ENCODE data around the gene OXGR1.

The OXGR1 gene

GRCh38 chr13:96993634-96994016 is 651 bp downstream of the OXGR1 start:
- H3K27me3 ChIP-seq (ENCODE audit: insufficient read depth, low read depth) = no peaks in the 10 kb centered on the region
- no peak overlapping the region for H3K4me3 ChIP-seq (IDR thresholded peaks at IDR 0.05; ENCODE audit: insufficient read depth, low read depth, low read length)
- no peaks in the 10 kb centered on the region for H3K4me1 ChIP-seq (ENCODE audit: low read depth, poor library complexity, severe bottlenecking)
- no peak overlapping the region for H3K4me2 ChIP-seq
- no peaks in the 10 kb centered on the region for H3K36me3 ChIP-seq (ENCODE audit: insufficient read depth)
- TF ChIP-seq CTCF (conservative IDR thresholded peaks at IDR 0.05; ENCODE audit: low read depth, low read length) = no peak
- no peak overlapping the region for H3K9ac ChIP-seq
- no peaks in the 10 kb centered on the region for H3K79me2 ChIP-seq (ENCODE audit: insufficient read depth, low read depth)
- H2AFZ ChIP-seq (ENCODE audit: low read depth) = no peak overlapping the region
- no peaks in the 10 kb centered on the region for H4K20me1 ChIP-seq (ENCODE audit: insufficient read depth)
- H3K27ac ChIP-seq = no peak overlapping the region

- Histone ChIP-seq H3K4me3 (IDR thresholded peaks at IDR 0.05; ENCODE audit: insufficient read depth, low read depth, low read length) (no peak overlapping the region), H3K36me3 (ENCODE audit: insufficient read depth) (no peaks in the 10 kb centered on the region), H3K27me3 (ENCODE audit: insufficient read depth, low read depth) (no peaks in the 10 kb centered on the region), H4K20me1 (ENCODE audit: insufficient read depth) (no peaks in the 10 kb centered on the region), H2AFZ (ENCODE audit: low read depth) (no peak overlapping the region), H3K4me1 (ENCODE audit: low read depth, poor library complexity, severe bottlenecking) (no peaks in the 10 kb centered on the region), H3K27ac (no peak overlapping the region), H3K4me2 (no peak overlapping the region), H3K79me2 (ENCODE audit: insufficient read depth, low read depth) (no peaks in the 10 kb centered on the region), H3K9ac (no peak overlapping the region)
- no peak for TF ChIP-seq CTCF (conservative IDR thresholded peaks at IDR 0.05; ENCODE audit: low read depth, low read length)
These were observed 1.6 kb downstream of the OXGR1 start for GRCh38 chr13:96992633-96993032.

GRCh38 chr13:96991072-96991471 is 3.2 kb downstream of the OXGR1 start:
- Histone ChIP-seq H3K4me2 (no peak overlapping the region), H3K27ac (no peak overlapping the region), H3K36me3 (ENCODE audit: insufficient read depth) (no peaks in the 10 kb centered on the region), H3K79me2 (ENCODE audit: insufficient read depth, low read depth) (no peaks in the 10 kb centered on the region), H3K27me3 (ENCODE audit: insufficient read depth, low read depth) (no peaks in the 10 kb centered on the region), H2AFZ (ENCODE audit: low read depth) (no peak overlapping the region), H4K20me1 (ENCODE audit: insufficient read depth) (no peaks in the 10 kb centered on the region), H3K4me1 (ENCODE audit: low read depth, poor library complexity, severe bottlenecking) (no peaks in the 10 kb centered on the region), H3K9ac (no peak overlapping the region), H3K4me3 (IDR thresholded peaks at IDR 0.05; ENCODE audit: insufficient read depth, low read depth, low read length) (no peak overlapping the region)
- TF ChIP-seq CTCF (conservative IDR thresholded peaks at IDR 0.05; ENCODE audit: low read depth, low read length) = no peak

- Histone ChIP-seq H3K36me3 (ENCODE audit: insufficient read depth) (no peaks in the 10 kb centered on the region), H3K9ac (no peak overlapping the region), H3K27me3 (ENCODE audit: insufficient read depth, low read depth) (no peaks in the 10 kb centered on the region), H2AFZ (ENCODE audit: low read depth) (no peak overlapping the region), H3K4me1 (ENCODE audit: low read depth, poor library complexity, severe bottlenecking) (peaks cover 3% of the 10 kb centered on the region), H3K4me3 (IDR thresholded peaks at IDR 0.05; ENCODE audit: insufficient read depth, low read depth, low read length) (no peak overlapping the region), H3K79me2 (ENCODE audit: insufficient read depth, low read depth) (no peaks in the 10 kb centered on the region), H3K4me2 (no peak overlapping the region), H3K27ac (no peak overlapping the region), H4K20me1 (ENCODE audit: insufficient read depth) (no peaks in the 10 kb centered on the region)
- TF ChIP-seq CTCF (conservative IDR thresholded peaks at IDR 0.05; ENCODE audit: low read depth, low read length) = no peak
These were observed 5.8 kb downstream of the OXGR1 start for GRCh38 chr13:96988441-96988840.
